ENCODE data around the gene AGAP2.

The AGAP2 gene

DNA sequence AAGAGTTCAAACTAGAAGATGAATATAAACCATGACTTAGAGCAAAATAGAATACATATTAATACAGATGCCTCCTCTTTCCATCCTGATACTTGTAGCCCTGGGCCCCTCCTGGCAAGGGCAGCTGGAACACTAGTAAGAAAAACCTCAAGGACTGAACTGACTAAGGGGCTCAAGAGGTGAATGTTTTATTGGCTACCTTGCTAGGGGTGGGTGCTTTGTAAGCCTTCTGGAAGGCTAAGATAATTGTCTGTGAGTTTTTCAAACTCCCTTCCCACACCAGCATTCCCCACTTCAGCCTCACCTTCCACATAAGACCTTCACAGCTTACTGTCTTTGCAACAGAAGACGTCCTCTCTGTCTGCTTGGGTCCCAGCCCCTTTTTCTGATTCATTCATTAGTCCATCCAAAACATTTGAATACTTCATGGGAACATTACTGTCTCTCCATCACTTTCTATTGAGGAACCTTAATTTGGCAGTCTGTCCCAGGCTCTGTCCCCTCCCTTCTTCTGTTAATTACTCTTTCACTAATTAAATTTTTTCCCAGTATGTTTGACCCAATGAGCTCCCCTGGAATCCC, 15.3 kb upstream of the AGAP2 start:
- DNase-seq (ENCODE audit: low spot score) = no peak

DNA sequence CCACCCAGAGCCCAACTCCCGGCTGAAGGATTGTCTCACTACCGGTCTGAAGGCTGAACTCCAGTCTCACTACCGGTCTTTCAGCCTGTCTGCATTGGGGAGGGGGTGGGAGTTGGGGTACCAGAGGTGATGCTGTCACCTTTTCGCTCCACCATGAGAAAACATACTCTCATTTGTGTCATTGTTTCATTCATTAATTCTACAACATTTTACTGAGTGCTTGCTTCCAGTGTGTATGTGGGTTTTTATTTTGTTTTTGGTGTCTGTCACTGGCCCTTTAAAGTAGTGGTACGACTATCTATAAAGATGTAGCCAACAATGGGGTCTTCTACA, 14.1 kb upstream of the AGAP2 start:
- no peak for DNase-seq (ENCODE audit: low spot score)

DNA sequence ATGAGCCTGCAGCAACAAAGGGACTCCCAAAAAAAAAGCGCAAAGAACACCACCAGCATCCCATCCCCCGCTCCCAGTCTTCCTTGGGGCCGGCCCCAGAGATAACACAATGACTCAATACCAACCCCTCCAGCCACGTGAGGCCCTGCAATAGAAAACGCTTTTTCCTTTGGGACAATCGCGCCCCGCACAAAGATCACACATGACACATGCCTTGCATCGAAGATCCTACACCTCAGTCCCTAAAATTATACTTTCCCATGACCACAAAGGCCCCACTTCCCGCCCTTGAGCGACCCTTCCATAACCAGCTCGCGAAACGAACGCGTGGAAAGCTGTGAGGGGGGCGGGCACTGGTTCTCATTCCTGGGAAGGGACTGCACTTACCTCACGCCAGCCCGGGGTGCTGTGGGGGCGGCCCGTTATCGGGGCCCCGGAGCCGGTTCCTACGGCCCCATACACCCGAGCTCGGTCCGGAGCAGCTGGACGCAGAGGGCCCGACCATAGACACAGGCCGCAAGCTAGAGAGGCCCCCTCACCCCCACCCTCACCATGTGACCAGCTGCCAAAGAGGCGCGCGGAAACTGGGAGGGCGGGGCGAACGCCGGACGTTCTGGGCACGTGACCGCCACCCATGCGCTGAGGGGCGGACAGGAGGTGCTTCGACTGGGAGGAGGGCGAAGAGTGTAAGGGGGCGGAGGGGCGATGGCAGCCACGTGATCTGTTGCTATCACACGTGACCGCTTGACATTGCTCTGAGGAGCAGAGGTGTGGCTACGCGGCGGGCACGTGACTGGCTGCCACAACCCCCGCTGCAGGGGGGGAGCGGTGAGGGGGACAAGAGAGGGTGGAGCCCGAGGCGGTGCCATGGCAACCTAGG, 13.5 kb upstream of the AGAP2 start, which contains the start of gene CDK4:
Gene CDK4, minus strand, starts transcription at position 523 of the 880 bp plus-strand sequence. CDS start 593 bp downstream, outside the sequence.
- DNase-seq (ENCODE audit: low spot score) = peak; percentile 100

DNA sequence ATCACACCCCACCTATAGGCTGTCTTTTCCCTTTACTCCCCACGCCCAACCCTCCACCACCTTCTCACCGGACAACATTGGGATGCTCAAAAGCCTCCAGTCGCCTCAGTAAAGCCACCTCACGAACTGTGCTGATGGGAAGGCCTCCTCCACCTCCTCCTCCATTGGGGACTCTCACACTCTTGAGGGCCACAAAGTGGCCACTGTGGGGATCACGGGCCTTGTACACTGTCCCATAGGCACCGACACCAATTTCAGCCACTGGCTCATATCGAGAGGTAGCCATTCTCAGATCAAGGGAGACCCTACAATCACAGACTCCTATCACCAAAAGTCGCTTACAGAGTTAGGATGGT, 12.9 kb upstream of the AGAP2 start:
- no peak for DNase-seq (ENCODE audit: low spot score)

DNA sequence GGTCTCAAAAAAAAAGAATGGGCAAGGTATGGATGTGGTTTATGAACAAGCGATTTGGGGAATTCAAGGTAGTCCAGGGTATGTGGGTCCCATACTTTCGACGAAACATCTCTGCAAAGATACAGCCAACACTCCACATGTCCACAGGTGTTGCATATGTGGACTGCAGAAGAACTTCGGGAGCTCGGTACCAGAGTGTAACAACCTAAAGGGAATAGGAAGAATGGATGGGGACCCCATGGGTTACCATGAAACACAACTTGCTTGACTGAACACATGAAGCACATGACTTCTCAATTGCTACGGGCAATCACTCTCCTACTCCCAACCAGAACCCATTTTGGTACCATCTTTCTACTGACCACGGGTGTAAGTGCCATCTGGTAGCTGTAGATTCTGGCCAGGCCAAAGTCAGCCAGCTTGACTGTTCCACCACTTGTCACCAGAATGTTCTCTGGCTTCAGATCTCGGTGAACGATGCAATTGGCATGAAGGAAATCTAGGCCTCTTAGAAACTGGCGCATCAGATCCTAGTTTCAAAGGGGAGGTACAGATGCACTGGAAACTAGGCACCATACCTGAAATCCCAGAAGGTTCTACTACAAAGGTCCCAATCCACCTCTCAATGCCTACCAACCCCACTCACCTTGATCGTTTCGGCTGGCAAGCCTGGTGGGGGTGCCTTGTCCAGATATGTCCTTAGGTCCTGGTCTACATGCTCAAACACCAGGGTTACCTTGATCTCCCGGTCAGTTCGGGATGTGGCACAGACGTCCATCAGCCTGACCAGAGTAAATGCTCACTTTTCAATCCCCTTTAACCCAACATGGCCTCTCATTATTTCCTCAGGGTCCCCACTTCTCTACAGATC, 12.3 kb upstream of the AGAP2 start:
- no peak for DNase-seq (ENCODE audit: low spot score)

DNA sequence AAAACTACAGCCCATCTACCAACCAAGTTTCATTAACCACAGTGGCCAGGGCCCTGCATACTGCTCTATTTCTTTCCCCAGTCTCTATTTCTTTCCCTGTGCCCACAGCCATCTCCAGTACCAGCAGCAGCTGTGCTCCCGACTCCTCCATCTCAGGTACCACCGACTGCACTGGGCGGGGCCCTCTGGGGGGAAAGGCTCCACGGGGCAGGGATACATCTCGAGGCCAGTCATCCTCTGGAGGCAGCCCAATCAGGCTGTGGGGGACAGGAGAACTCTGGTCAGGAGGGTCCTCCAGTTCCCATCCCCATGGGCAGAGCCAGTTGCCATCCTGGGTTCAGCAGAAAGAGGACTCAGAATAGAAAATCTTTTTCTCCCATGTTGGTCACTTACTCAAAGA, 10.5 kb upstream of the AGAP2 start:
- no peak for DNase-seq (ENCODE audit: low spot score)

DNA sequence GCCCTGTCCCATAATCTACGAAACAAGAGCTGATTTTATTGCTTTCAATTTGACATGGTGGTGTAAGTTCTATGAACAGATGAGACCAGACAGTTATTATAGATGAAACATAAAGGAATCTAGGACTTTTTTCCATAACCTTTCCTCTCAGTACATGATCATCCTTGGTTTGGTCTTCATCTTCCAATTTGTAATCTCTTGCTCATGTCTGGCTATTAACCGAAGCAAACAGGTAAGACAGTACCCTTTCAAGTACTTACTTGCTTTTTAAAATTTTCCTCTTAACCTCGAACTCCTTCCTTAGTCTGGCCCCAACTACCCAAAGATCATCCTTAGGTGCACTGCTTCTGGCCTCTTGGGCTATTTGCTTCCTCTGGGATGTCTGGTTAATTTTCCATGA, 7.5 kb upstream of the AGAP2 start:
- DNase-seq (ENCODE audit: low spot score) = no peak

DNA sequence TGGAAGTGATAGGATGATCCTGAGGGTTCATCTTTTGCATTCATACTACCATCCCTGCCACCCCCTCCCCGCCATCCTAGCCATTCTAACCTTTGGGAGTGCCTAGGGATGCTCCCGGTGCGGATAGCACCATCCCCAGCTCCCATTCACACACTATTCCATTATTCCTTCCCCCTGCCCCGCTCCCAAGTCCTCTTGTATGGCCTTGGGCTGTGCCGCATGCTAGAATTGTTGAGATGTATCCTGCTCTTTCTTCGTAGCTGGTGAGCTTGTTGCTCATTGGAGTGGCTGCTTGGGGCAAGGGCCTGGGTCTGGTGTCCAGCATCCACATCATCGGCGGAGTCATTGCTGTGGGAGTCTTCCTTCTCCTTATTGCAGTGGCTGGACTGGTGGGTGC, 6.9 kb upstream of the AGAP2 start:
- no peak for DNase-seq (ENCODE audit: low spot score)

DNA sequence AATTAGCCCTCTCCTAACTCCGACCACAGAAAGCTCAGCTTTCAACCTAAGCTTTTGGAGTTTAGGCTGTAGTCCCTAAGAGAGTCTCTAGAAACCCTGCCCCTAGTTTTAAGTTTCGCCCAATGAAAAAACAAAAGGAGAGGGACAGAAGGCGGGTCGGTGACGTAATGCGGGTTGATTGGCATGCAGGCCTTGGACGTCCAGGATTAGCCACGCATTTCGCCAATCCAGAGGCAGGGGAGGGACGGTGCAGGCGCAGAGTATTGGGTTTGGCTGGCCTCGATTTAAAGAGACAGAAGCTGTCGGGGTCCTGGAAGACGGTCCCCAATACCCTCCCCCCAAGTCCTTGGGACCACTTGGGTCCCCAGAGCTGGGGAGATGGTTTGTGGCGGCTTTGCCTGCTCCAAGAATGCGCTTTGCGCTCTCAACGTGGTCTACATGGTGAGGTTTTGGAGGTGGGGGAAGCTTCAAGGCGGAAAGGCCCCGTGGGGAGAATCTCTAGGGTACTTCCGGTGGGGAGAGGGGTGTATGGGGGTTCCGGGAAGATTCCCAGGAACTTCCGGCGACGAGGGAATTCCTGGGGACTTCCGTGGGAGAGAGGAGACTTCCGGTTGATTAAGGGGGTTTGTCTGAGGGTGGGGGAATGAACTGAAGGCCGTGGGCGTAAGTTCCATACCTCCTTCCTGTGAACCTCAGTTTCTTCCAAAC, 6.4 kb upstream of the AGAP2 start, which contains the start of gene TSPAN31:
Gene TSPAN31, plus strand, starts transcription at position 263 of the 708 bp plus-strand sequence. Its CDS starts 116 bp downstream, at position 379.
- DNase-seq (ENCODE audit: low spot score) = peak; percentile 100

DNA sequence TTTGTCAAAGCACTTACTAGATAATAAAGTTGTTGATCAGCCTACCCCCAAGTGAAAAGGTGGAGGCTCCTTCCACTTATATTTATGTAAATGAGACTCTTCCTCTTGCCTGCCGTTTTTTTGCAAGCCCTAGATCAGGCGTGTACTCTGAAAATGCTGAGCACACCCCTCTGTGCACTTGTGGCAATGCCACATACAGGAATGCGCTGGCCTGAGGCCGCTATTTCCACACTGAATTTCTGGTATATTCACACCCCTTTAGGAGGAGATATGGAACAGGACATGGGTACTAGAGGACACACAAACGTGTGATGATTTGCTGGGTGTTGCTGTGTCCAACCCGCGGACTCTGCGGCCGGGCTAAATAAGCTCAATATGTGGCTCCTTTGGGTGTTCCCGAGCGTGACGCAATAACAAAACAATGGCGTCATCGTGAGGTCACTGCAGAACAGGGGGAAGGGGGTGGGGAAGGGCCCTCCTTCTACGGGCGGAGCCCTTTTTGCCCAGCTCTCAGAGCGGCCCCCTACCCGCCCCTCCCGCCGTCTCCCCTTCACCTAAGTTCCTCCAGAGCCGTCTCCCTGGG, 5.7 kb upstream of the AGAP2 start:
- no peak for DNase-seq (ENCODE audit: low spot score)

DNA sequence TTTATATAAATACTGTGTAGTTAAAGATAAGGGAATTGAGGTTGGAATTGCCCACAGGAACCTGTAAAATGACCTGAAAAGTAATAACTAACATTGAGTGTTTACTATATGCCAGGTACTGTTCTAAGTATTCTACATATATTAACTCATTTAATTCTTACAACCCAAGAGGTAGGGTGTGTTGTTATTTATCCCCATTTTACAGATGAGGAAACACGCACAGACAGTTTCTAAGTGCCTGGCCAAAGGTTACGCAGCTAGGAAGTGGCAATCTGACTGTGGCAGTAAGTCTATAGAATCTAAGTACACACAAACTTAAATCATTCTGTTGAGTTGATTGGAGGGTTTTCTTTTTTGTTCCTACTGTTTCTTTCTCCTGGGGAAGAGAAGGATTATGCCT, 5.2 kb upstream of the AGAP2 start:
- no peak for DNase-seq (ENCODE audit: low spot score)

DNA sequence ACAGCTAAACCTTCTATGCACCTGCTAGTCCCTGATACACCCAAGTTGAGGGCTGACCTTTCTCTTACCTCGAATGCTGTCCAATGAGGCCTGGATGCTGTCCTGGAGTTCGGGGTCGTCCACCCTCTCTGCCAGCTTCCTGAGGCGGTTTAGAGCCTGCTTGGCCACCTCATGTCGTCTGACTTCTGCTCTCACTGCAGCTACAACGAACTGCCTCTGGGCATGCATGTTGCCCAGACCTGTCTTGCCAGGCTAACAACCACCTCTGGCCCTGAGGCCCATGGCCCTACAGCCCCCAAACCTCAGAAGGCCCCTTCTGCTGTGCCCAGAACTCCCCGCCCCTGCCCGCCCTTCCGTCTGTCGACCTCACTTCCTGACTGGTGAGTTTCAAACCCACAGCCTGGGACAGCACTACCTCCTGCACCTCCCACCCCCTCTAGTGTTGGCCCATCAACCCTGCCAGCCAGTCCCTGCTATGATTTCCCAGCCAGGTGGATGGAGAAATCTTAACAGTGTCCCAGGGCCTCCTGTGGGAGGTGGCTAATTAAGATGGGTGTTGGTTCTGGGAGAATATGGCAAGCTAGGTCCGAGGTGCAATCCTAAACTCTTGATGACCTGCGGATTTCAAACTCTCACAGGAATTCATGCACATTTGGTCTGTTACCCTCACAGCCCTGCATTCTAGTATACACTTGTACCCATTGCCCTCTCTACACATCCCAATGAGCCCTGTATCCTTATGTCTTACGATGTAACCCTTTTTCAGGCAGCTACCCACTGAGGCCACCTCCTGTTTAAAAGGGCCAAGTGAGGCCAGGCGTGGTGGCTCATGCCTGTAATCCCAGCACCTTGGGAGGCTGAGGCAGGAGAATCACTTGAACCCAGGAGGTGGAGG, 3.5 kb upstream of the AGAP2 start:
- no peak for DNase-seq (ENCODE audit: low spot score)

DNA sequence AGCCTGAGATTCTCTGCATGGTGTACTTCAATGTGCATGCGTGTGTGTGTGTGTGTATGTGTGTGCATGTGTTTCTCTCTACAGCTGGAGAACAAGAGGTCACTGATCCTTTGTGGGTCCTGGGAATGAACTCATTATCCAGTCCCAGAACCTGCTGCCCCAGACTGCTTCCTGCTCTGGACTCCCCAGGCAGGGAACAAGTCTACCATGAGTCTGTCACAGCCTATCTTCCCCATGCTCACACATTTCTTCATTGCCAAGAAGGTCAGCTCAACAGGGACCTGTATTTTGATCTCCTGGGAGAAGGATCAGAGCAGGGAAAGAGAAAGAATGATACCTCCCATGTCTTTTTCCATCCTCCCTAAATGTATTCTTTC, 2.9 kb upstream of the AGAP2 start:
- DNase-seq (ENCODE audit: low spot score) = no peak

DNA sequence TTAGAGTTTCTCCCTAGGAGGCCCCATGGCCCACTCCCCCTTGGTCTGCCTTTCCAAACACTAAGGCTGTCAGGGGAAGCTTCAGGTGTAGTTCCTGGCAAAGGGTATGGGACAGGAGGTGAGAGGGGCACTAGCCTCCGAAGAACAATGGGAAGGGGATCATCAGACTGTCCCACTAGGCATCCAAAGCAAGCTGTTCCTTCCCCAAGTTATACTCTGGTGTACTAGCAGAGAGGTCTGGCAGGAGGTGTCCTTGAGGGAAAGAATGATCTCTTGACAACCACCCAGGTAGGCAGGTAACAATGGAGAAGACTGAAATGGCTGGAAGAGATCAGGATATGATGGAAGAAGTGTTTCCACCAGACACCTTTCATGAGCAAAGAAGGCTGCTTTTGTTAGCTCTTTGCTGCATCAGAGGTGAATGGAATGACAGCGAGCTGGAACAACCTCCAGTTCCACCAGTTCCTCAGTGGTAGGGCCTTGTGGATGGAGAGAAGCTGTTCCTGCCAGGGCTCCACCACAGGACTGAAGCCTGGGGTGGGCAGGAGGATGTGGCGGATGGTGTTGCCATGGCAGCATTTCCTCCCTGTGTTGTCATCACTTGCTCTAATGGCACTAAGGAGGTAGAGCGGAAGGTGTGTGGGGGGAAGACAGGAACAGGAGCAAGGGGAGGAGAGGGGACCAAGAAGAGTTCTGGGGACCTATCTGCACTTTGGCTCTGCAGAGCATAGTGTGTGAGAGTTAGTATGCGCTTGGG, 2.3 kb upstream of the AGAP2 start:
- no peak for DNase-seq (ENCODE audit: low spot score)

DNA sequence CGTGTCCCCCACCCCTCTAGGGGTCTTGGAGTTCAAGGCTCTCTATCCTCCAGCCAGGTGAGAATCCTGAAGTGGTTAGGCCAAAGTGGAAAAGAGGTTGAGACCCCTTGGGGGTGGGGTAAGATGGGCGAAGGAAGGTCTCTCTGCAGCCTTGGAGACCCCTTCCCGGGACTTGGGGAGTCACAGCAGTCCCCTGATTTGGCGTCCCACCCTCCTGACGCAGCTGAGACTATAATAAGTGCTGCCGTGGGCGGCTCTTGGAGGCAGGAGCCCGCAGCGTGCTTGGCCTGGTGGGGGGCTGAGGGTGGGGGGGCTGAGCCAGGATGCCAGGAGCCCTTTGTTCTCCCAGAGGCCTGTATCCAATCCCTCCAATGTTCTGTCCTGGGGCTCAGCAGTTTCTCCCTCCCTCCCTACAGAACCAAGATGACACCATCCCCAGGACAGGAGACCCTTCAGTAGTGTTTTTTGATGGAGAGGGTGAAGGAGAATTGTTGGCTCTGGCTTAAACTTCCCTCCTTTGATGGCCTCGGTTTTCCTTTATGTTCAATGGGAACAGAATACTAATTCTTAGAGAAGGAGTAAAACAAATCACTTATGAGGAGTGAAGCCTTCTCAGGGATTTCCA, 1.5 kb upstream of the AGAP2 start:
- no peak for DNase-seq (ENCODE audit: low spot score)

DNA sequence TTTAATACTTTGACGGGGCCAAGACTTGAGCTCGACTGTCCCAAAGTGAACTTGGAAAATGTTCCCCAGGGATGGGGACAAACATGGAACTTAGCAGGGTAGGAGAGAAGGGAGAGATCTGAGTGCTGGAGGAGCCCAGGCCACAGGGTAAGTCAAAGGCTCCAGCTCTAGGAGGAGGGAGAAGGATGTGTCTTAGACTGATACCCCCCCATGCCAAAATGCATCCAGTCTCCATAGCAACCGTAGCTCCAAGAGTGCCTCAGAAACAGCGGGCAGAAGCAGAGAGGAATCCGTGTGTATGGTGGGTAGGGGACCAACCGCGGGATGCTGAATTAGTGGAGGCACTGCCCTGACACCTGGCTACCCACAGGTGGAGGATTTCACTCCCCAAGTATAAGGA, 845 bp upstream of the AGAP2 start:
- DNase-seq (ENCODE audit: low spot score) = no peak

DNA sequence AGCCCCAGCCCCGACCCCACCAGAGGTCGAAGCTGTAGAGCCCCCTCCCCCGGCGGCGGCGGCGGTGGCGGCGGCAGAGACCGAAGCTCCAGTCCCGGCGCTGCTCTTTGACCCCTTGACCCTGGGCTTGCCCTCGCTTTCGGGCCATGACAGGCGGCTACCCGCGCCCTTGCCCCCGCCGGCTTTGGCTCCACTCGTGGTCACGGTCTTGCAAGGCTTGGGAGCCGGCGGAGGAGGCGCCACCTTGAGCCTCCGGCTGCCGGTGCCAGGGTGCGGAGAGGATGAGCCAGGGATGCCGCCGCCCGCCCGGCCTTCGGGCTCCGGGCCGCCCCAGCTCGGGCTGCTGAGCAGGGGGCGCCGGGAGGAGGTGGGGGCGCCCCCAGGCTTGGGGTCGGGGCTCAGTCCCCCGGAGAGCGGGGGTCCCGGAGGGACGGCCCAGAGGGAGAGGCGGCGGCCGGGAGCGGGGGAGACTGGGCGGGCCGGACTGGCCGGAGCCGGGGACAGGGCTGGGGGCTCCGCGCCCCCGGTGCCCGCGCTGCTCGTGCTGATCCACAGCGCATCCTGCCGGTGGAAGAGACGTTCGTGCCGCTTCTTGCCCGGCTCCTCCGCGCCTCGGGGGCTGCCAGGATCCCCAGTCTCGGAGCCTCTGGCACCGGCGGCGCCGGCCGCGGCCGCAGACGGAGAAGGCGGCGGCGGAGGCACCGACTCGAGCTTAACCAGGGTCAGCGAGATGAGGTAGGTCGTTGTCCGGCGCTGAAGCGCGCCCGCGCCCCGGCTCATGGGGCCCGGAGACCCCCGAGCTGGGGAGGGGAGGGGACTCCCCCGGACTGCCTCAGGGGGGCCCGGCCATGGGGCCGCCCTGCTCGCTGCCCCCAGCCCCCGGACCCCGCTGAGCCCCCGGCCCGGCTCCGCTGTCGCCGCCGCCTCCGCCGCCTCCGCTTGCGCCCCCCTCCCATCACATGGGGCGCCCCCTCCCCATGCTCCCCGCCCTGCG, 778 bp downstream of the AGAP2 start:
- DNase-seq (ENCODE audit: low spot score) = no peak

DNA sequence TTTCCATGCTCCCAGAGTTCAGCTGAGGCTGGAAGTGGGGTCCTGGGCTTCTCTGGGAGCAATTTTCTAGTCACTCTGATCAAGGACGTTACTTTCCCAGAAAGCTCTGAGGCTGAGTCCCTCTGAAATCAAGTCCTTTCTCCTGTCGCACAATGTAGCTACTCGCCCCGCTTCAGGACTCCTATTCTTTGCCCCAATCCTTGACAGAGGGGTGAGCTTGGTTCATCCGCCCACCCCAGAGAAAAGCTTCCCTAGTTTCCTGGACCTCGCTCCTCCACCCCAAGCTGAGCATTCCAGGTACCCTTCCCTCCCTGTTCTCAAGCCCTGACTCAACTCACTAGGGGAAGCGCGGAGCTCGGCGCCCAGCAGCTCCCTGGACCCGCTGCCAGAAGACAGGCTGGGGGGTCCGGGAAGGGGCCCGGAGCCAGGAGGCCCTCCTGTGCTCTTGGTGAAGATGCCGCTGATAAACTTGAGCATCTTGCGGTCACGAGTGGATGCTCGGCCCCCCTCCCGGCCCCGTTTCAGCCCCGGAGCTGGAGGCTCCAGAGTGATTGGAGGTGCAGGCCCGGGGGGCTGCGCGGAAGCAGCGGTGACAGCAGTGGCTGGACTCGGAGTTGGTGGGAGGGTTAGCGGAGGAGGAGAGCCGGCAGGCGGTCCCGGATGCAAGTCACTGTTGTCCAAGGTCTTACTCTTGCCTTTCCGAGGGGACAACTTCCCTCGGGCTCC, 1.6 kb downstream of the AGAP2 start:
- peak; percentile 61 for DNase-seq (ENCODE audit: low spot score)
